DOHH2 (cell line): ENCODE results near the gene ALKBH8.

Experiments used
- CTCF ChIP-seq: fragments of 200-600 bp; sonication (generic); IDR thresholded peaks from one replicate; pipeline ENCODE4 v1.5.1; 2014; ENCODE audit warnings: antibody characterized with exemption, mild to moderate bottlenecking, low read depth, low read length; ENCODE audit not compliant: poor library complexity, severe bottlenecking
- EZH2phosphoT487 ChIP-seq: fragments of 200-600 bp; sonication (generic); IDR thresholded peaks from 2 replicates; pipeline ENCODE4 v1.6.1; 2017; ENCODE audit warnings: borderline replicate concordance, mild to moderate bottlenecking, antibody characterized with exemption, low read length, moderate library complexity, mixed read lengths

GRCh38 chr11:107467696-107468095, 97.8 kb downstream of the ALKBH8 start:
- no peak for TF ChIP-seq CTCF
- TF ChIP-seq EZH2phosphoT487 = no peak
